ENCODE data around the gene EFCC1.

EFCC1 gene, protein sequence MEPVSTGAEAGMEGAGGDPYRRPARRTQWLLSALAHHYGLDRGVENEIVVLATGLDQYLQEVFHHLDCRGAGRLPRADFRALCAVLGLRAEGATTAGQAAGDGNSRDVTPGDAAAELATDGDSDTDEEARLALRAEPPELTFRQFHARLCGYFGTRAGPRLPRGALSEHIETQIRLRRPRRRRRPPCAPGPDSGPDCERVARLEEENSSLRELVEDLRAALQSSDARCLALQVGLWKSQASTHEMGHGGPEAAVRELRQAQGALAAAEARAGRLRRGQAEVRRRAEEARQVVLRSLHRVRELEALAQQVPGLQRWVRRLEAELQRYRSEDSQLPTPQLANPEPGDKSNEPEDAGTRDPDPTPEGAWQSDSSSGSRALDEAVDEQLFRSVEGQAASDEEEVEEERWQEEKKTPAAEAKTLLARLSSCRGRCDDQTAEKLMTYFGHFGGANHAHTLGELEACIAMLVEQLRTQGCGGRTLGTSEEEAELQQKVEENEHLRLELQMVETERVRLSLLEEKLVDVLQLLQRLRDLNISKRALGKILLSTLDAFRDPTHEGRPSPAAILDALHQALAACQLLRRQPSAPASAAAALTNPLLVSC

GRCh38 chr3:129001101-129001805 is at the start of gene EFCC1:
Gene EFCC1, plus strand, starts transcription at chr3:129001304. Its CDS starts 325 bp downstream, at chr3:129001629.
- Histone ChIP-seq H3K27ac (ENCODE audit: low read length) (no peak within 1 kb of the TSS), H3K9ac (ENCODE audit: low read length) (no peak within 1 kb of the TSS), H3K27me3 (ENCODE audit: control insufficient read depth, insufficient read depth, low read length) (peaks cover 97% of the 10 kb centered on the region), H3K4me1 (ENCODE audit: control insufficient read depth, low read depth, low read length) (peaks cover 21% of the 10 kb centered on the region), H3K9me3 (ENCODE audit: control insufficient read depth, low read depth, low read length) (no peaks in the 10 kb centered on the region), H3K36me3 (ENCODE audit: control insufficient read depth, low read depth, low read length) (no peaks in the 10 kb centered on the region), H3K4me3 (ENCODE audit: low read length) (peak within 1 kb of the TSS; percentile 50)

DNA sequence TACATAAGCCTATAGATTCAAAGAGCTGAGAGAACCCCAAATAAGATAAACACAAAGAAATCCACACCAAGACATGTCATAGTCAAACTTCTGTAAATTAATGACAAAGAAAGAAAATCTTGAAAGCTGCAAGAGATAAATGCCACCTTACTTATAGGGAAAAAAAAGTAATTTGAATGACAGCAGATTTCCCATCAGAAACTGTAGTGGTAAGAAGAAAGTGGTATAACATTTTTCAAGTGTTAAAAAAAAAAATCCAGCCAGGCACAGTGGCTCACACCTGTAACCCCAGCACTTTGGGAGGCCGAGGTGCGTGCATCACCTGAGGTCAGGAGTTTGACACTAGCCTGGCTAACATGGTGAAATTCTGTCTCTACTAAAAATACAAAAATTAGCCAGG is 44.7 kb upstream of the EFCC1 start:
- no peaks in the 10 kb centered on the region for H3K36me3 ChIP-seq (ENCODE audit: control insufficient read depth, low read depth, low read length)
- H3K9me3 ChIP-seq (ENCODE audit: control insufficient read depth, low read depth, low read length) = no peaks in the 10 kb centered on the region
- H3K4me3 ChIP-seq (ENCODE audit: low read length) = no peak overlapping the region
- no peaks in the 10 kb centered on the region for H3K27me3 ChIP-seq (ENCODE audit: control insufficient read depth, insufficient read depth, low read length)
- no peaks in the 10 kb centered on the region for H3K4me1 ChIP-seq (ENCODE audit: control insufficient read depth, low read depth, low read length)
- no peak overlapping the region for H3K27ac ChIP-seq (ENCODE audit: low read length)
- no peak overlapping the region for H3K9ac ChIP-seq (ENCODE audit: low read length)

DNA sequence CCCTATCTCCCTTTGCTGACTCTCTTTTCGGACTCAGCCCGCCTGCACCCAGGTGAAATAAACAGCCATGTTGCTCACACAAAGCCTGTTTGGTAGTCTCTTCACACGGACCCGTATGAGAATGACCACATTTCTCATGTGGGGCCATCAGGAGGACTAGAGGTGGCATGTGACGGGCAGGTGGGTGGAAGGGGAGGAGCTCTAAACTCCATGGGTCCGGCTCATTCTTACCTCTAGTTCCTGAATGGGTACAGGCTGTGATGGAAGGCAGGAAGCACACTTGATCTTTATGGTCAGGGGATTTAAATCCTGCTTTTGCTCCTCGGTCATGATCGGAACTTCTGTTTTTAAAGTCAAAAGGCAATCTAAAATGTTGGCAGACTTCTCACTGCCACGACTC is 35.8 kb upstream of the EFCC1 start:
- Histone ChIP-seq H3K27ac (ENCODE audit: low read length) (no peak overlapping the region), H3K9me3 (ENCODE audit: control insufficient read depth, low read depth, low read length) (no peaks in the 10 kb centered on the region), H3K4me3 (ENCODE audit: low read length) (no peak overlapping the region), H3K9ac (ENCODE audit: low read length) (no peak overlapping the region), H3K4me1 (ENCODE audit: control insufficient read depth, low read depth, low read length) (no peaks in the 10 kb centered on the region), H3K27me3 (ENCODE audit: control insufficient read depth, insufficient read depth, low read length) (no peaks in the 10 kb centered on the region), H3K36me3 (ENCODE audit: control insufficient read depth, low read depth, low read length) (no peaks in the 10 kb centered on the region)

DNA sequence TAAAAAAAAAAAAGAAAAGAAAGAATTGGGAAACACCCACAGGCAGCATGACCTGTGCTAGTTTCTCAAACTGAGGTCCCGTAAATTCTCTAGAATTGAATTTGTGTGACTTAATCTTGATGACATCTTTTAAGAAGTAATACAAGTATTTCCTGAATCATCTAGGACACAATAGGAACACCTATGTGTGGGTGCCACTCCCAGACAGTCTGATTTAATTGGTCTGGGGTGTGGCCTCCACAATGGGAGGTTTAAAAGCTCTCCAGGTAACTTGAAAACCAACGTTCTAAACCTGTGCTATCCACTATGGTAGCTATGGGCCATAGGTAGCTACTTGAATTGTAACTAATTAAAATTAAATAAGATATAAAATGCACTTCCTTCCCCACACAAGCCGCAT is 35.3 kb upstream of the EFCC1 start:
- Histone ChIP-seq H3K4me3 (ENCODE audit: low read length) (no peak overlapping the region), H3K9ac (ENCODE audit: low read length) (no peak overlapping the region), H3K9me3 (ENCODE audit: control insufficient read depth, low read depth, low read length) (no peaks in the 10 kb centered on the region), H3K27me3 (ENCODE audit: control insufficient read depth, insufficient read depth, low read length) (no peaks in the 10 kb centered on the region), H3K27ac (ENCODE audit: low read length) (no peak overlapping the region), H3K36me3 (ENCODE audit: control insufficient read depth, low read depth, low read length) (no peaks in the 10 kb centered on the region), H3K4me1 (ENCODE audit: control insufficient read depth, low read depth, low read length) (no peaks in the 10 kb centered on the region)

GRCh38 chr3:128967748-128968355 is 33.3 kb upstream of the EFCC1 start:
- no peak overlapping the region for H3K27ac ChIP-seq (ENCODE audit: low read length)
- H3K4me1 ChIP-seq (ENCODE audit: control insufficient read depth, low read depth, low read length) = no peaks in the 10 kb centered on the region
- H3K9ac ChIP-seq (ENCODE audit: low read length) = no peak overlapping the region
- no peak overlapping the region for H3K4me3 ChIP-seq (ENCODE audit: low read length)
- H3K36me3 ChIP-seq (ENCODE audit: control insufficient read depth, low read depth, low read length) = no peaks in the 10 kb centered on the region
- no peaks in the 10 kb centered on the region for H3K9me3 ChIP-seq (ENCODE audit: control insufficient read depth, low read depth, low read length)
- no peaks in the 10 kb centered on the region for H3K27me3 ChIP-seq (ENCODE audit: control insufficient read depth, insufficient read depth, low read length)

- Histone ChIP-seq H3K36me3 (ENCODE audit: control insufficient read depth, low read depth, low read length) (no peaks in the 10 kb centered on the region), H3K9me3 (ENCODE audit: control insufficient read depth, low read depth, low read length) (no peaks in the 10 kb centered on the region), H3K4me3 (ENCODE audit: low read length) (no peak overlapping the region), H3K9ac (ENCODE audit: low read length) (no peak overlapping the region), H3K4me1 (ENCODE audit: control insufficient read depth, low read depth, low read length) (no peaks in the 10 kb centered on the region), H3K27me3 (ENCODE audit: control insufficient read depth, insufficient read depth, low read length) (no peaks in the 10 kb centered on the region), H3K27ac (ENCODE audit: low read length) (no peak overlapping the region)
Observed at GRCh38 chr3:128969993-128970739, 30.9 kb upstream of the EFCC1 start.

DNA sequence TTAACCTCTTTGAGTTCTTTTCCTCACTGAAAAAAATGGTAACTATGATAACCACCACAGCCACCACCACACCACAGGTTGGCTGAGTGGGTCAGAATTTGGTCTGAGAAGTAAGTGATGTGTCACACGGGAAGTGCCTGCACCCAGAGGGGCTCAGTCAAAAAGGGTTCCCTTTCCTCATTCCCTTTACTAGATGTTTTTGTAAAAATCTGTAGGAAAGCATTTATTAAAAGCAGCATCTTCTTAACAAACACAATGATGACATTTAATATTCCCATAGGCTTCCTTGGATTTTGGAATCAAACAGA is 30.4 kb upstream of the EFCC1 start:
- H3K27me3 ChIP-seq (ENCODE audit: control insufficient read depth, insufficient read depth, low read length) = no peaks in the 10 kb centered on the region
- H3K9ac ChIP-seq (ENCODE audit: low read length) = no peak overlapping the region
- H3K36me3 ChIP-seq (ENCODE audit: control insufficient read depth, low read depth, low read length) = no peaks in the 10 kb centered on the region
- H3K27ac ChIP-seq (ENCODE audit: low read length) = no peak overlapping the region
- no peak overlapping the region for H3K4me3 ChIP-seq (ENCODE audit: low read length)
- no peaks in the 10 kb centered on the region for H3K9me3 ChIP-seq (ENCODE audit: control insufficient read depth, low read depth, low read length)
- H3K4me1 ChIP-seq (ENCODE audit: control insufficient read depth, low read depth, low read length) = no peaks in the 10 kb centered on the region

DNA sequence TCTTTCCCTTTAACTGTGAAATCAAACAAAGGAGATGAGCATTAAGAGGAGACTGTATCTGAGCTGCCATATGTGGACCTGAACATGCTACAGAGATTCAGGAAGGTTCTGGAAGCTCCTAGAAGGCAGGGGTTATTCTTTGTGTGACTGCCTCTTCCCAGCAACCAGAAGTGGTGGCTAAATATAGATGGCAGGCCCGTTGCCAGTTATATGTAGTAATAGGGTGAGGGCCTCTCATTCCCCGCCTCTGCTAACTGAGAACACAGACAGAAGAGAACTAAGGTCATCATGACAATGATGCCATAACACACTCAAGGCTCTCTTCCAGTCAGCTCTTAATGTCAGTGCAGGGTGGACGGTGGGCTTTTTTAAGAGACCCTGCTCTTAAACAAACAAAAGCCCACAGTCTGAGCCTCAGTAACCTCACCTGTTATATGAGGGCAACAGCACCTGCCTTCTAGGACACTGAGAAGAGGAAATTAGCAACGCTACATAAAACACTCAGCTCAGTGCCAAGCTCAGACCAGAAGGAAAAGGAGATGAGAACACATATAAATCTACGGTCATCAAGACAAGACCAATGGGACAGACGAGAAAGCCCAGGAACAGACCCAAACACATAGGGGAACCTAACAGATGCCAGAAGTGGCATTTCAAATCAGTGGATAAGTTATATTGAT is 29.5 kb upstream of the EFCC1 start:
- H3K27me3 ChIP-seq (ENCODE audit: control insufficient read depth, insufficient read depth, low read length) = no peaks in the 10 kb centered on the region
- no peaks in the 10 kb centered on the region for H3K36me3 ChIP-seq (ENCODE audit: control insufficient read depth, low read depth, low read length)
- no peaks in the 10 kb centered on the region for H3K4me1 ChIP-seq (ENCODE audit: control insufficient read depth, low read depth, low read length)
- no peaks in the 10 kb centered on the region for H3K9me3 ChIP-seq (ENCODE audit: control insufficient read depth, low read depth, low read length)
- no peak overlapping the region for H3K27ac ChIP-seq (ENCODE audit: low read length)
- H3K9ac ChIP-seq (ENCODE audit: low read length) = no peak overlapping the region
- no peak overlapping the region for H3K4me3 ChIP-seq (ENCODE audit: low read length)

DNA sequence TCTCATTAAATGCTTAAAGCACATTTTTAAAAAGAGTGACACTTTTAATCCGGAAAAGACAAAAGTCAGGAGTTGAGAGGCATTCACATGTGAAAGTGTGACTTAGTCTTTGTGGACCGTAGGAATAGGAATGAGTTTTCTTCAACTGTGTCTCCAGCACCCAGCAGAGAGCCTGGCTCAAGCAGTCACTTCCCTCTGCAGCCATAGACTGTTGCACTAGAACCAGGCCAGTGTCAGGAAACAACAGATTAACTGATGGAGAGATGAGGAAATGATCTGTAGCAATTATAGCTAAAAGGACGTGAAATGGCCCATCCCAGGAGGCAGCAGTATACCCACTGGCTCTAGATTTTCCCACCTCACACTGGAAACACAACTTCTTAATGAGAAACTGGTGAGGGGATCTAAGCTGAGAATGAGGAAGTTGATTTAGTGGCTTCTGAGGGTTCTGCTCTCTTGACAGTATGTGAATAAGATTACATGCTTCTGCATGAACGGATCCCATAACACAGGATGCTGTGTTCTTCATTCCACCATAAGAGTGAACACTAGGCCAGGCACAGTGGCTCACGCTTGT is 27.0 kb upstream of the EFCC1 start:
- Histone ChIP-seq H3K27me3 (ENCODE audit: control insufficient read depth, insufficient read depth, low read length) (no peaks in the 10 kb centered on the region), H3K4me3 (ENCODE audit: low read length) (no peak overlapping the region), H3K9ac (ENCODE audit: low read length) (no peak overlapping the region), H3K9me3 (ENCODE audit: control insufficient read depth, low read depth, low read length) (no peaks in the 10 kb centered on the region), H3K4me1 (ENCODE audit: control insufficient read depth, low read depth, low read length) (no peaks in the 10 kb centered on the region), H3K27ac (ENCODE audit: low read length) (no peak overlapping the region), H3K36me3 (ENCODE audit: control insufficient read depth, low read depth, low read length) (no peaks in the 10 kb centered on the region)

- Histone ChIP-seq H3K4me1 (ENCODE audit: control insufficient read depth, low read depth, low read length) (no peaks in the 10 kb centered on the region), H3K36me3 (ENCODE audit: control insufficient read depth, low read depth, low read length) (no peaks in the 10 kb centered on the region), H3K27me3 (ENCODE audit: control insufficient read depth, insufficient read depth, low read length) (no peaks in the 10 kb centered on the region), H3K27ac (ENCODE audit: low read length) (no peak overlapping the region), H3K9me3 (ENCODE audit: control insufficient read depth, low read depth, low read length) (no peaks in the 10 kb centered on the region), H3K4me3 (ENCODE audit: low read length) (no peak overlapping the region), H3K9ac (ENCODE audit: low read length) (no peak overlapping the region)
Observed at GRCh38 chr3:128975276-128975675, 25.8 kb upstream of the EFCC1 start.
